HepG2 (cell line): ENCODE measurements around the gene GDF15. TPM values are rescaled to one million over a fixed set of nuclear protein-coding genes. Genes with fewer than 3 reads are reported as not detected.

ENCODE experiments used
- IRF2 ChIP-seq: IDR thresholded peaks from 2 replicates; pipeline ENCODE4 v1.6.1; 2018; ENCODE audit warnings: missing genetic modification reagents, missing compliant biosample characterization
- NBN ChIP-seq: fragments of 450-650 bp; conservative IDR thresholded peaks from 2 replicates; pipeline ENCODE4 v1.6.1; 2017
- NR2C2 ChIP-seq: sonication (generic); formaldehyde crosslinking; IDR thresholded peaks from 2 replicates; pipeline ENCODE4 v1.4.0; 2020; ENCODE audit warnings: missing genetic modification reagents, mild to moderate bottlenecking, moderate library complexity, borderline replicate concordance
- POGZ ChIP-seq: sonication (generic); formaldehyde crosslinking; IDR thresholded peaks from 2 replicates; pipeline ENCODE4 v1.4.0; 2020; ENCODE audit warnings: mild to moderate bottlenecking, missing genetic modification reagents
- ZNF101 ChIP-seq: sonication (generic); formaldehyde crosslinking; IDR thresholded peaks from 2 replicates; pipeline ENCODE4 v1.4.0; 2020; ENCODE audit warnings: mild to moderate bottlenecking, low read depth, missing genetic modification reagents, borderline replicate concordance
- ZNF224 ChIP-seq: sonication (generic); formaldehyde crosslinking; IDR thresholded peaks from 2 replicates; pipeline ENCODE4 v1.5.0; 2020; ENCODE audit warnings: mild to moderate bottlenecking, missing genetic modification reagents
- ZNF282 ChIP-seq: fragments of 450-650 bp; IDR thresholded peaks from 2 replicates; pipeline ENCODE4 v1.6.1; 2018; ENCODE audit not compliant: partially characterized antibody
- ZNF367 ChIP-seq: sonication (generic); formaldehyde crosslinking; IDR thresholded peaks from 2 replicates; pipeline ENCODE4 v1.4.0; 2020; ENCODE audit warnings: missing genetic modification reagents, borderline replicate concordance
- ZNF558 ChIP-seq: sonication (generic); formaldehyde crosslinking; IDR thresholded peaks from 2 replicates; pipeline ENCODE4 v1.9.0; 2022; ENCODE audit warnings: mild to moderate bottlenecking, missing genetic modification reagents, borderline replicate concordance
- ZNF761 ChIP-seq: sonication (generic); formaldehyde crosslinking; conservative IDR thresholded peaks from 2 replicates; pipeline ENCODE4 v1.4.0; 2020; ENCODE audit warnings: mild to moderate bottlenecking, missing genetic modification reagents
- ZNF773 ChIP-seq: sonication (generic); formaldehyde crosslinking; IDR thresholded peaks from 2 replicates; pipeline ENCODE4 v1.4.0; 2020; ENCODE audit warnings: missing genetic modification reagents, borderline replicate concordance
- polyA plus RNA-seq, 8 experiments: library from polyadenylated mRNA; depleted of rRNA in 3 of 8; stranded (reverse) in 7 of 8; unstranded in 1 of 8; fragments of >200 nt; fragmentation: Illumina TruSeq in 4 of 8; extraction: Trizol in 4 of 8; gene quantifications; 2 replicates each; pipeline versions ENCODE4 v1.2.1 to v1.2.3, GENCODE V29; 2011 to 2016; ENCODE audit warnings: low read depth in 4 of 8, missing spikeins in 1 of 8, mixed read lengths in 1 of 8; ENCODE audit not compliant: insufficient read depth in 1 of 8
- total RNA-seq, 5 experiments: library from RNA; depleted of rRNA; stranded (reverse); fragments of >200 nt; fragmentation: Illumina TruSeq; extraction: Trizol; gene quantifications; 2 replicates each; pipeline ENCODE4 v1.2.3, GENCODE V29; 2016; ENCODE audit warnings: low read depth in 1 of 5
- TF ChIP-seq, protein P1 (sequence below): sonication (generic); formaldehyde crosslinking; IDR thresholded peaks from 2 replicates; pipeline ENCODE4 v1.4.0; 2020; ENCODE audit warnings: missing genetic modification reagents, borderline replicate concordance
- TF ChIP-seq, protein P2 (sequence below): sonication (generic); formaldehyde crosslinking; IDR thresholded peaks from 2 replicates; pipeline ENCODE4 v1.9.0; 2022; ENCODE audit warnings: missing genetic modification reagents, mild to moderate bottlenecking, borderline replicate concordance
- TF ChIP-seq, protein P3 (sequence below): fragments of 450-650 bp; IDR thresholded peaks from 2 replicates; pipeline ENCODE4 v1.6.1; 2016
- TF ChIP-seq, protein P4 (sequence below): sonication (generic); formaldehyde crosslinking; IDR thresholded peaks from 2 replicates; pipeline ENCODE4 v1.4.0; 2020; ENCODE audit warnings: mild to moderate bottlenecking, missing genetic modification reagents
- TF ChIP-seq, protein P5 (sequence below): sonication (generic); formaldehyde crosslinking; IDR thresholded peaks from 2 replicates; pipeline ENCODE4 v1.8.1; 2022; ENCODE audit warnings: low read depth, mild to moderate bottlenecking, missing genetic modification reagents

Gene GDF15
- total and polyA plus RNA-seq, 2 of the 13 experiments (the other 11 are each of a cell fraction or from before 2014, with no cell fraction given): 146 to 422 TPM

DNA sequence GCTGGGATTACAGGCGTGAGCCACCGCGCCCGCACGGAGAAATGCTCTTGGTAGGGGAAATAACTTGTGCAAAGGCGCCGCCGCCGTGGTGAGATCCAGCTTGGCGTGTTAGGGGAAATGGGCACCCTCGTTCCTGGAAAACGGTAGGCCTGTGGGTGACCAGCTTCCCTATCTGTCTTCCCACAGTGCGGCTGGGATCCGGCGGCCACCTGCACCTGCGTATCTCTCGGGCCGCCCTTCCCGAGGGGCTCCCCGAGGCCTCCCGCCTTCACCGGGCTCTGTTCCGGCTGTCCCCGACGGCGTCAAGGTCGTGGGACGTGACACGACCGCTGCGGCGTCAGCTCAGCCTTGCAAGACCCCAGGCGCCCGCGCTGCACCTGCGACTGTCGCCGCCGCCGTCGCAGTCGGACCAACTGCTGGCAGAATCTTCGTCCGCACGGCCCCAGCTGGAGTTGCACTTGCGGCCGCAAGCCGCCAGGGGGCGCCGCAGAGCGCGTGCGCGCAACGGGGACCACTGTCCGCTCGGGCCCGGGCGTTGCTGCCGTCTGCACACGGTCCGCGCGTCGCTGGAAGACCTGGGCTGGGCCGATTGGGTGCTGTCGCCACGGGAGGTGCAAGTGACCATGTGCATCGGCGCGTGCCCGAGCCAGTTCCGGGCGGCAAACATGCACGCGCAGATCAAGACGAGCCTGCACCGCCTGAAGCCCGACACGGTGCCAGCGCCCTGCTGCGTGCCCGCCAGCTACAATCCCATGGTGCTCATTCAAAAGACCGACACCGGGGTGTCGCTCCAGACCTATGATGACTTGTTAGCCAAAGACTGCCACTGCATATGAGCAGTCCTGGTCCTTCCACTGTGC is 2.4 kb downstream of the GDF15 start (continued):
- TF ChIP-seq, protein P1, sequence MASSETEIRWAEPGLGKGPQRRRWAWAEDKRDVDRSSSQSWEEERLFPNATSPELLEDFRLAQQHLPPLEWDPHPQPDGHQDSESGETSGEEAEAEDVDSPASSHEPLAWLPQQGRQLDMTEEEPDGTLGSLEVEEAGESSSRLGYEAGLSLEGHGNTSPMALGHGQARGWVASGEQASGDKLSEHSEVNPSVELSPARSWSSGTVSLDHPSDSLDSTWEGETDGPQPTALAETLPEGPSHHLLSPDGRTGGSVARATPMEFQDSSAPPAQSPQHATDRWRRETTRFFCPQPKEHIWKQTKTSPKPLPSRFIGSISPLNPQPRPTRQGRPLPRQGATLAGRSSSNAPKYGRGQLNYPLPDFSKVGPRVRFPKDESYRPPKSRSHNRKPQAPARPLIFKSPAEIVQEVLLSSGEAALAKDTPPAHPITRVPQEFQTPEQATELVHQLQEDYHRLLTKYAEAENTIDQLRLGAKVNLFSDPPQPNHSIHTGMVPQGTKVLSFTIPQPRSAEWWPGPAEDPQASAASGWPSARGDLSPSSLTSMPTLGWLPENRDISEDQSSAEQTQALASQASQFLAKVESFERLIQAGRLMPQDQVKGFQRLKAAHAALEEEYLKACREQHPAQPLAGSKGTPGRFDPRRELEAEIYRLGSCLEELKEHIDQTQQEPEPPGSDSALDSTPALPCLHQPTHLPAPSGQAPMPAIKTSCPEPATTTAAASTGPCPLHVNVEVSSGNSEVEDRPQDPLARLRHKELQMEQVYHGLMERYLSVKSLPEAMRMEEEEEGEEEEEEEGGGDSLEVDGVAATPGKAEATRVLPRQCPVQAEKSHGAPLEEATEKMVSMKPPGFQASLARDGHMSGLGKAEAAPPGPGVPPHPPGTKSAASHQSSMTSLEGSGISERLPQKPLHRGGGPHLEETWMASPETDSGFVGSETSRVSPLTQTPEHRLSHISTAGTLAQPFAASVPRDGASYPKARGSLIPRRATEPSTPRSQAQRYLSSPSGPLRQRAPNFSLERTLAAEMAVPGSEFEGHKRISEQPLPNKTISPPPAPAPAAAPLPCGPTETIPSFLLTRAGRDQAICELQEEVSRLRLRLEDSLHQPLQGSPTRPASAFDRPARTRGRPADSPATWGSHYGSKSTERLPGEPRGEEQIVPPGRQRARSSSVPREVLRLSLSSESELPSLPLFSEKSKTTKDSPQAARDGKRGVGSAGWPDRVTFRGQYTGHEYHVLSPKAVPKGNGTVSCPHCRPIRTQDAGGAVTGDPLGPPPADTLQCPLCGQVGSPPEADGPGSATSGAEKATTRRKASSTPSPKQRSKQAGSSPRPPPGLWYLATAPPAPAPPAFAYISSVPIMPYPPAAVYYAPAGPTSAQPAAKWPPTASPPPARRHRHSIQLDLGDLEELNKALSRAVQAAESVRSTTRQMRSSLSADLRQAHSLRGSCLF (CRISPR knock-in tag): peak; percentile 80; the same call in 1 of the 2 replicates
- TF ChIP-seq ZNF282: no peak
- TF ChIP-seq, protein P2, sequence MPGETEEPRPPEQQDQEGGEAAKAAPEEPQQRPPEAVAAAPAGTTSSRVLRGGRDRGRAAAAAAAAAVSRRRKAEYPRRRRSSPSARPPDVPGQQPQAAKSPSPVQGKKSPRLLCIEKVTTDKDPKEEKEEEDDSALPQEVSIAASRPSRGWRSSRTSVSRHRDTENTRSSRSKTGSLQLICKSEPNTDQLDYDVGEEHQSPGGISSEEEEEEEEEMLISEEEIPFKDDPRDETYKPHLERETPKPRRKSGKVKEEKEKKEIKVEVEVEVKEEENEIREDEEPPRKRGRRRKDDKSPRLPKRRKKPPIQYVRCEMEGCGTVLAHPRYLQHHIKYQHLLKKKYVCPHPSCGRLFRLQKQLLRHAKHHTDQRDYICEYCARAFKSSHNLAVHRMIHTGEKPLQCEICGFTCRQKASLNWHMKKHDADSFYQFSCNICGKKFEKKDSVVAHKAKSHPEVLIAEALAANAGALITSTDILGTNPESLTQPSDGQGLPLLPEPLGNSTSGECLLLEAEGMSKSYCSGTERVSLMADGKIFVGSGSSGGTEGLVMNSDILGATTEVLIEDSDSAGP (CRISPR knock-in tag): peak; percentile 93
- no peak for TF ChIP-seq ZNF101
- no peak; the same call in 1 of the 2 replicates for TF ChIP-seq IRF2 (CRISPR knock-in tag)
- 0 out of 2 replicates have a peak, but pooled peaks have one; percentile 48 for TF ChIP-seq POGZ (CRISPR knock-in tag)
- TF ChIP-seq, protein P3, sequence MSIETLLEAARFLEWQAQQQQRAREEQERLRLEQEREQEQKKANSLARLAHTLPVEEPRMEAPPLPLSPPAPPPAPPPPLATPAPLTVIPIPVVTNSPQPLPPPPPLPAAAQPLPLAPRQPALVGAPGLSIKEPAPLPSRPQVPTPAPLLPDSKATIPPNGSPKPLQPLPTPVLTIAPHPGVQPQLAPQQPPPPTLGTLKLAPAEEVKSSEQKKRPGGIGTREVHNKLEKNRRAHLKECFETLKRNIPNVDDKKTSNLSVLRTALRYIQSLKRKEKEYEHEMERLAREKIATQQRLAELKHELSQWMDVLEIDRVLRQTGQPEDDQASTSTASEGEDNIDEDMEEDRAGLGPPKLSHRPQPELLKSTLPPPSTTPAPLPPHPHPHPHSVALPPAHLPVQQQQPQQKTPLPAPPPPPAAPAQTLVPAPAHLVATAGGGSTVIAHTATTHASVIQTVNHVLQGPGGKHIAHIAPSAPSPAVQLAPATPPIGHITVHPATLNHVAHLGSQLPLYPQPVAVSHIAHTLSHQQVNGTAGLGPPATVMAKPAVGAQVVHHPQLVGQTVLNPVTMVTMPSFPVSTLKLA: 0 out of 2 replicates have a peak, but pooled peaks have one; percentile 14
- TF ChIP-seq, protein P4, sequence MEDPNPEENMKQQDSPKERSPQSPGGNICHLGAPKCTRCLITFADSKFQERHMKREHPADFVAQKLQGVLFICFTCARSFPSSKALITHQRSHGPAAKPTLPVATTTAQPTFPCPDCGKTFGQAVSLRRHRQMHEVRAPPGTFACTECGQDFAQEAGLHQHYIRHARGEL (CRISPR knock-in tag): peak; percentile 61; the same call in 1 of the 2 replicates
- no peak; the same call in none of the 2 replicates for TF ChIP-seq NR2C2 (CRISPR knock-in tag)
- TF ChIP-seq ZNF558 (CRISPR knock-in tag): peak; percentile 95
- TF ChIP-seq ZNF773 (CRISPR knock-in tag): peak; percentile 89; the same call in 1 of the 2 replicates
- TF ChIP-seq ZNF224 (CRISPR knock-in tag): no peak; the same call in 1 of the 2 replicates
- TF ChIP-seq ZNF761: no peak
- no peak for TF ChIP-seq NBN
- TF ChIP-seq ZNF367: no peak
- TF ChIP-seq, protein P5, sequence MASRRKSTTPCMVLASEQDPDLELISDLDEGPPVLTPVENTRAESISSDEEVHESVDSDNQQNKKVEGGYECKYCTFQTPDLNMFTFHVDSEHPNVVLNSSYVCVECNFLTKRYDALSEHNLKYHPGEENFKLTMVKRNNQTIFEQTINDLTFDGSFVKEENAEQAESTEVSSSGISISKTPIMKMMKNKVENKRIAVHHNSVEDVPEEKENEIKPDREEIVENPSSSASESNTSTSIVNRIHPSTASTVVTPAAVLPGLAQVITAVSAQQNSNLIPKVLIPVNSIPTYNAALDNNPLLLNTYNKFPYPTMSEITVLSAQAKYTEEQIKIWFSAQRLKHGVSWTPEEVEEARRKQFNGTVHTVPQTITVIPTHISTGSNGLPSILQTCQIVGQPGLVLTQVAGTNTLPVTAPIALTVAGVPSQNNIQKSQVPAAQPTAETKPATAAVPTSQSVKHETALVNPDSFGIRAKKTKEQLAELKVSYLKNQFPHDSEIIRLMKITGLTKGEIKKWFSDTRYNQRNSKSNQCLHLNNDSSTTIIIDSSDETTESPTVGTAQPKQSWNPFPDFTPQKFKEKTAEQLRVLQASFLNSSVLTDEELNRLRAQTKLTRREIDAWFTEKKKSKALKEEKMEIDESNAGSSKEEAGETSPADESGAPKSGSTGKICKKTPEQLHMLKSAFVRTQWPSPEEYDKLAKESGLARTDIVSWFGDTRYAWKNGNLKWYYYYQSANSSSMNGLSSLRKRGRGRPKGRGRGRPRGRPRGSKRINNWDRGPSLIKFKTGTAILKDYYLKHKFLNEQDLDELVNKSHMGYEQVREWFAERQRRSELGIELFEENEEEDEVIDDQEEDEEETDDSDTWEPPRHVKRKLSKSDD (CRISPR knock-in tag): peak; percentile 78; the same call in 1 of the 2 replicates
